ENCODE results near the gene POLD2.

- no peak for TF ChIP-seq CTCF (conservative IDR thresholded peaks at IDR 0.05; ENCODE audit: low read depth, low read length)
- no peak for TF ChIP-seq ELK1 (IDR thresholded peaks at IDR 0.05; ENCODE audit: borderline replicate concordance, low read depth, low read length)
- TF ChIP-seq USF2 (IDR thresholded peaks at IDR 0.05; ENCODE audit: low read depth, low read length): no peak
- no peak for TF ChIP-seq POLR2A (IDR thresholded peaks at IDR 0.05; ENCODE audit: low read depth, low read length)
- TF ChIP-seq MXI1 (IDR thresholded peaks at IDR 0.05; ENCODE audit: borderline replicate concordance, low read depth, low read length): no peak
These were observed 25.7 kb upstream of the POLD2 start for GRCh38 chr7:44148961-44149536.
